Measurements from ENCODE around the gene BCL2L12. TPM values are rescaled to one million over a fixed set of nuclear protein-coding genes. Genes with fewer than 3 reads are reported as not detected.

BCL2L12 gene
- total RNA-seq, 1 experiment from 2014 or later: 93.9 TPM

DNA sequence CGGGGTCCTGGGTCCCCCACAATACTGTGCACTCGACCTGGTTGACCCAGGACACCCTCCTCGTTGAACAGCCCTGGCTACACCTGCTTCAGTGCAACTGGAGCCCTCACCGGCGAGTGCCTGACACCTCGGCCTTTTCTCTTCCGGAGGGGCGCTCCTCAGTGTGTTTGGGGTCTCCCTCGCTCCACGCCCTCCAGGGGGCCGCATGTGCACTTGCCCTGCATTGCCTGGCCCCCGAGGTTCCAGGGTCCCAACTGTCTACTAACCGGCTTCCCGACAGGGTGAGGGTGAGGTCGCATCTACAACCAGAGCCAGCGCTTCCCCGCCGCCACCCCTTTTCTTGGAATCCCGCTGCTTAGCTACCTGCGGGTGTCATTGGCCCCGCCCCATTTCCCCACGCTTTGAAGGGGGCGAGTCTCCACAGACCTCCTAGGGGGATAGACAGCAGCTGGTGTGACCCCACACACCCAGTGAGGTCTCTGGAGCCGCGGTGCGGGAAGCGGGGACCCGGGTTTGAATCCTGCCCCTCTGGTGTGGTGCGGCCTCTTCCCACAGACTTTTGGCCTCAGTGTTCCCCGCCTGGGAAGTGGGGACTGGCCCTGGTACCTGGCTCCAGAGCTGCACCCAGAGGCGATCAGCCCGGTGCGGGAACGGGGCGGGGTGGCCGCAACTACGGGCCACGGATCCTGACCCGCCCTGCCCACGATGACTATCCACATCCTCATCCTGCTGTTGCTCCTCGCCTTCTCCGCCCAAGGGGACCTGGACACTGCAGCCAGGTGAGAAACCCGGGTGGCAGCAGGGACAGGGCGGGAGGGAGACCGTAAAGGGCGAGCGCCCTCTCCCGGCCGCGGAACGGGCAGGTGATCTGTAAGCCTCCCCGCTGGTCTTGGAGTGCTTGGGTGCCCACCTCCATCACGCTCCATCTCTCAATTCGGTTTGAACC is 23.7 kb downstream of the BCL2L12 start, which contains the start of gene ADM5:
Gene ADM5 (plus strand): TSS at position 462 of the 946 bp plus-strand sequence. CDS start 244 bp downstream, at position 706.
- CTCF ChIA-PET: no interaction called here
- intact Hi-C loops (cut with micrococcal nuclease): no loop called here
- H3K4me2 ChIP-seq (ENCODE audit: low read length): peak within 1 kb of the TSS; percentile 80

More for the DNA sequence above, 23.7 kb downstream of the BCL2L12 start, which contains the start of gene ADM5:
- Histone ChIP-seq H3K9ac (ENCODE audit: low read length) (peak within 1 kb of the TSS; percentile 59), H3K27me3 (ENCODE audit: insufficient read depth, low read length) (no peaks in the 10 kb centered on the region), H3K36me3 (ENCODE audit: control insufficient read depth in 1 of 2, insufficient read depth in 2 of 2, low read length in 2 of 2) (peaks cover 23 to 27% of the 10 kb centered on the region in 2 experiments), H3K4me1 (ENCODE audit: control insufficient read depth in 1 of 2, insufficient read depth in 2 of 2, low read length in 2 of 2) (peaks cover 0 to 26% of the 10 kb centered on the region in 2 experiments; a peak in 2 of 4 replicates), H3K79me2 (ENCODE audit: insufficient read depth, low read length) (peaks cover 17% of the 10 kb centered on the region; the same call in 1 of the 2 replicates), H4K20me1 (ENCODE audit: insufficient read depth) (peaks cover 4% of the 10 kb centered on the region; the same call in 1 of the 2 replicates), H3K27ac (ENCODE audit: low read depth, low read length) (peak within 1 kb of the TSS; percentile 36; the same call in 1 of the 2 replicates), H3K4me3 (replicated peaks in 1 of 2; ENCODE audit: low read depth in 1 of 2, low read length in 2 of 2) (peak within 1 kb of the TSS; percentile 28 to 58), H3K9me3 (ENCODE audit: control insufficient read depth in 1 of 2, insufficient read depth in 1 of 2, low read depth in 1 of 2, low read length in 2 of 2) (no peaks in the 10 kb centered on the region), H2AFZ (ENCODE audit: low read depth, low read length, poor library complexity, severe bottlenecking) (no peak within 1 kb of the TSS), H3K9me2 (ENCODE audit: insufficient read depth) (no peaks in the 10 kb centered on the region)
- TF ChIP-seq POLR2AphosphoS5 (IDR thresholded peaks at IDR 0.05; ENCODE audit: low read depth, low read length) (peak; percentile 12; the same call in 1 of the 2 replicates), RAD21 (IDR thresholded peaks at IDR 0.05; ENCODE audit: low read depth) (peak; percentile 29; the same call in 1 of the 2 replicates), CTCF (IDR thresholded peaks at IDR 0.05 in 2 of 3, conservative IDR thresholded peaks at IDR 0.05 in 1 of 3; ENCODE audit: borderline replicate concordance in 1 of 3, insufficient read depth in 1 of 3, low read depth in 2 of 3, low read length in 2 of 3) (peak; percentile 15 to 56 (median 44); a peak in 4 of 6 replicates), ELF1 (IDR thresholded peaks at IDR 0.05; ENCODE audit: borderline replicate concordance, low read depth) (no peak)
- no TSS peak for BruUV-seq (replicated peaks)
- ChIA-PET POLR2A (no interaction called here), RAD21 (ENCODE audit: low non-redundant PET in 1 of 2, low total read pairs in 2 of 2, uncharacterized antibody in 2 of 2, unreplicated experiment in 2 of 2) (interaction anchor here in 1 of 2 experiments (0.5 kb wide), 1 partner anchor 53 kb away, joined by 5 read pairs; no protein-coding TSS in a partner anchor)
- no peak for DNase-seq (ENCODE audit: low read depth, low spot score)
- ATAC-seq: peak; percentile 62
